NCI-H748 (cell line): ENCODE data around the gene GBP2.
A peak's percentile ranks its signal among the peaks of the same experiment; 100 is the strongest.
"Not testable (repeated sequence)": the region's sequence is repeated elsewhere in the genome, so short reads cannot be mapped to it uniquely, and the experiment has no call there.

Experiments used
- DNase-seq: peaks from one replicate; lab custom pipeline; 2025; ENCODE audit not compliant: unreplicated experiment; lab: John Stamatoyannopoulos, UW

The GBP2 gene

GRCh38 chr1:89128003-89128458 is 2.1 kb upstream of the GBP2 start:
- not testable (repeated sequence) for DNase-seq

GRCh38 chr1:89126602-89127565 is 970 bp upstream of the GBP2 start:
- DNase-seq: not testable (repeated sequence)

DNA sequence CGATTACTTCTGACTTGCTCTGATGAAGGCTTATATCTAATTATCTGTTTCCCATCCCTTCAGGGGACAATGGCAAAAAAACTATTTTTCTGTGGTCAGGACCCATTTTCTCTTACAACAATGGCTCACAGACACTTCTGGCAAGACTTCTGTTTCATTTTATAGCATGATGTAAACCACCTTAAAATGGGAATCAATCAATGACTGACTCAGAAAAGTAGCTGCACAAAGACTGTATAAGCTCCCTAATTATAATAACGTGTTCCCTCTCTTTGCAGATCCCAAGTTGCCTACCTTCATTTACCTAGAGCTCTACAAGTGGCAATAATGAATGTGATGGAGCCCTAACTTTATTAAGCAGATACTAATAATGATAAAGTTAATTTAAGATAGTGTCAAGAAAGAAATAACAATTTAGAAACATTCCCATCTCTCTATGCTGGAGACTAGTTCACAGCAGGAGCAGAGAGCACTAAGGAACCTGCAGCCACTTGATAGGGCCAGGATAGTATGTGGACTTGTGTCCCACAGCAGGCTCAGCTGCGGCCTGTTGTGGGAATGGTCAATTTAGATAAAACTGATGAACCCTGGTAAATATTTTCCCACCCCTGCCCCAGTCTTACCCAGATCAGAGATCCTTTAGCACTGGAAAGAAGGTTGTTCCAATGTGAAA is 538 bp downstream of the GBP2 start:
- no peak for DNase-seq

- no peak for DNase-seq
Measured at GRCh38 chr1:89121641-89122040, 4.3 kb downstream of the GBP2 start.

DNA sequence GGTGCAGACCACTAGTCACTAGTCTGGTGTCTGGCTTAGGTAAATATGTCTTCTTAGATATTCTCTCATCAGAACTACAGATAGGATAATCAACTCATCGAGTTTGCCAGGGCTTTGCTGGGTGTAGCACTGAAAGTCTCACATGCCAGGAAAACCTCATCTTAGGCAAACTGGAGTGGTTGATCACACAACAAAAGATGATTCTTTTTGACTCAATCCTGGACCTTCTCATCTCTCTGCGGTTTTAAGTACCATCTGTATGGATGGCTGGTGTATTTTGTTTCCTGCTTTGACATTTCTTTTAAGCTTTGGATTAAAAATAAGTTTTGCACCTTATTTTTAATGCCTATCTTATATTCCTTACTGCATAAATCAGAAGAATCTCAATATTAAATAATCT is 11.3 kb downstream of the GBP2 start:
- DNase-seq: no peak

GRCh38 chr1:89112871-89113613 is 12.9 kb downstream of the GBP2 start:
- DNase-seq: no peak

- DNase-seq: no peak
Measured at GRCh38 chr1:89104687-89105086, 21.2 kb downstream of the GBP2 start.

DNA sequence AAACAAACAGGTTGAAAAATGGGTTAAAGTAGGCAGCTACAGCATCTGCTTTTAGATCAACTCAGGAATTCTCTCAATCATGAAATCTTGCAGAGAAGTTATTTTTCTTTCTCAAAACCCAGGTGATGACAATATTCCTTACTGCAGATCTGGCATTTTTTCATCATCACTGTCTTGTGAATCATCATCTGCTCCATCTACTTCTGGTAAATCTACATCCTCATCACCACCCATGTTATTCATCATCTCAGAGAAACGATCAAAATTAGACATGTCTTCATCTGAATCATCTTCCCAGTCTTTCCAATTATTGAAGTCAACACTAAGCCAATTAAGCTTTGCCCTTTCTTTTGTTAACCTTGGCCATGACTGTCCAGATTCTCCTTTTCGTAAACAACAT is 21.8 kb downstream of the GBP2 start:
- DNase-seq: no peak

DNA sequence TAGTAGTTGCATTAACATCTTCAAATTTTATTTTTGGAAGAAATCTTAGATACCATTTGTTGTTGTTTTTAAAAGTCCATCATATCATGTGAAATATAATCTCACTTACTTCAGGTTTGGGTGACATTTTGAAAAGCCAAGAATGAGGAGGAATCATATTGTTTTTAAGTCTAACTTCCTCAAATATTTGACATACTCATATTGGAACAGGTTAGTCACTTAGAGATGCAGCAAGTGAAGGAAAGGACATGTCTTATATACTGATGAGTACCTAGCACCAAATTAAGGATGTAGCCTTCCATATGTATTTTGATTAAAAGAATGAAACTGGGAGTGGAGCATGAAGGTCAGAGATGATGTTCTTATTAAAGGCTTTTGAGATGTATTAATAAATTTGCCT is 23.9 kb downstream of the GBP2 start:
- no peak for DNase-seq

GRCh38 chr1:89100412-89100811 is 25.5 kb downstream of the GBP2 start:
- DNase-seq: no peak

DNA sequence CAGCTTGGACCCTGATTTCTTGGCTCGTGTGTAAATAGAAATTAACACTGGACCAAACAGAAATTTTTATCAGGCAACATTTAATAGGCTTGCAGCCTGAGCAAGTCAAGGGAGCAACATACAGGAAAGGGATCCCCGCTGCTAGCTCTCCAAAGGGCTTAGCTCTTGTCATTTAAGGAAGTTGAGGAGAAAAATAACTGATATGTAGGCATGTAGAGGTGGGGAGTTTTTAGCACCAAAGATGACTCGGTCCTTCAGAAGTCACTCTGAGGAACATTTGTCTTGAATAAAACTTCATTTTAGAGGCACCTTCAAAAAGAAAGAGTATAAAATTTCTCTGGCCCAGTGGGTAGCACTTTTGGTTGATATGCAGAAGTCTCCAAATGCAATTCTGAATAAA is 27.1 kb downstream of the GBP2 start:
- DNase-seq: no peak

GRCh38 chr1:89095737-89096136 is 30.2 kb downstream of the GBP2 start:
- DNase-seq: no peak

DNA sequence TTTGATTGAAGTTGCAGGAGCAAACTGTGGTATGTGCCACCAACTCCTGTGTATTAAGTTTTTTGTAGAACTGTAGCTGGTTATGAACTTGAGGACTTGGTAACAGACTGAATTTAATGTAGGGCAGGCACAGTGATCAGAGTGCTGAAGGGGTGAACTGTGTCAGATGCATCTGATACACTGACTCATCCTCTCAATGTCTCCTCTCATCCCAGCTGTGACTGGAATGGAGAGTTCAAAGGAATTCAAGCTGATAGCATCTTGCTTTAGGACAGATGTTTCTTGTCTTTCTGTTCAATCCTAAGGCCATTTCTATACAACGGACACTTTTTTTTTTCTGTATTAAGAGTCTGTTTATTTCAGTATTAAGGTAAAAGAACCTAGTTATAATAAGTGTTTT is 36.0 kb downstream of the GBP2 start:
- DNase-seq: no peak

- DNase-seq: no peak
Measured at GRCh38 chr1:89088572-89088971, 37.3 kb downstream of the GBP2 start.

- DNase-seq: no peak
Measured at GRCh38 chr1:89087241-89087640, 38.7 kb downstream of the GBP2 start.

- peak; percentile 77 for DNase-seq
Measured at GRCh38 chr1:89085781-89086180, 40.1 kb downstream of the GBP2 start.

GRCh38 chr1:89081005-89081404 is 44.9 kb downstream of the GBP2 start:
- no peak for DNase-seq

GRCh38 chr1:89080068-89080467 is 45.8 kb downstream of the GBP2 start:
- not testable (repeated sequence) for DNase-seq

- DNase-seq: not testable (repeated sequence)
Measured at GRCh38 chr1:89072466-89073065, 53.3 kb downstream of the GBP2 start.

DNA sequence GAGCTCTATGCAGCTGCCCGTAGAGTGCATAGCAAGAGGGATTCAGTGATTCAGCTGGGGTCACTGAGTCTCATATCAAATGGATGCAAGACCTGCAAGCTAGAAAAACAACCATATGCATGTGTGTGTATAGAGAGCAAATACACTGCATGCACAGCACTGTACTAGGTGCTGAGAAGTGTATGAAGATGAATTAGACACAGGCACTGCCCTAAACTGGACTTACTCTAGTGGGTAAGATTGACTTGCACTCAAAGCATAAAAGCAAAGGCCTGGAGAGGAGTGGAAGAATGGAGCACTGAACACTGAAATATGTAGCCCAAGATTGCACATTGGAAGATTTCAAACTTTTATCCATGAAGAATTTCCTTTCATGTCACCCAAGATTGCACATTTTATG is 55.4 kb downstream of the GBP2 start:
- DNase-seq: no peak

DNA sequence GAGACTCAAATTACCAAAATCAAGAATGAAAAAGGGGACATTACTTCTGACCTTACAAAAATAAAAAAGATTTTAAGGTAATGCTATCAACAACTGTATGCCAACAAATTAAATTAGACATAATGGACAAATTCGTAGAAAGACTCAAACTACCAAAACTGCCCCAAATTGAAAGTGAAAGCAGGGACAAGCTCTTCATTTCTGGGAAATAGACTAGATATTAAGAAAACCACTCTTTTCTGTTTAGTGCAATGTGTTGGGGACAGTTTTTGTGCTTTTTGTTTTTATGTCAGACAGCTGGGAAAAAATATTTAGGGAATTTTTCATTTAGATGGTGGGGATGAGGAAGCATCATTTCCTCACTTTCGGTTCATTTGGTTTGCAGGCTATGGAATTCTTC is 56.0 kb downstream of the GBP2 start:
- DNase-seq: no peak
